Measurements from ENCODE around the gene TP53BP2.

The TP53BP2 gene

DNA sequence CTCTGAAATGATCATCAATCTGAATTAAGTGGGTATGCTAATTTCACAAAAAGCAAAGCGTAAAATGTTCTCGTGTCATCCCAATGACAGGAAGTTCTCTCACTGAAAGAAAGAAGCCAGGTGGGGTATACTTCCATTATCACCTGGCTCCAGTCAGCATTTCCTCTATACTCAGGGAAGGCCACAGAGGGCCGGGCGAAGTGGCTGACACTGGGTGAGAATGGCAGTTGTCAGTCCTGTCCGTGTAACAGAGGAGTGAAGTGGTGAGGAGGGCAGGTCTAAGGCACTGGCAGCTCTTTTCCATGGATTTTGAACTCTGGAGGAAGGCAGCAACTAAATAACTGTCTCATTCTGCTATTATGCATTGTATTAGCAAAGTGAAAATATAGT lies 73.0 kb downstream of the TP53BP2 start:
- DNase-seq, result peak in 2 of 10 donors; percentile 15 to 24
- intact Hi-C loops (cut with DNase I), result no loop called here

DNA sequence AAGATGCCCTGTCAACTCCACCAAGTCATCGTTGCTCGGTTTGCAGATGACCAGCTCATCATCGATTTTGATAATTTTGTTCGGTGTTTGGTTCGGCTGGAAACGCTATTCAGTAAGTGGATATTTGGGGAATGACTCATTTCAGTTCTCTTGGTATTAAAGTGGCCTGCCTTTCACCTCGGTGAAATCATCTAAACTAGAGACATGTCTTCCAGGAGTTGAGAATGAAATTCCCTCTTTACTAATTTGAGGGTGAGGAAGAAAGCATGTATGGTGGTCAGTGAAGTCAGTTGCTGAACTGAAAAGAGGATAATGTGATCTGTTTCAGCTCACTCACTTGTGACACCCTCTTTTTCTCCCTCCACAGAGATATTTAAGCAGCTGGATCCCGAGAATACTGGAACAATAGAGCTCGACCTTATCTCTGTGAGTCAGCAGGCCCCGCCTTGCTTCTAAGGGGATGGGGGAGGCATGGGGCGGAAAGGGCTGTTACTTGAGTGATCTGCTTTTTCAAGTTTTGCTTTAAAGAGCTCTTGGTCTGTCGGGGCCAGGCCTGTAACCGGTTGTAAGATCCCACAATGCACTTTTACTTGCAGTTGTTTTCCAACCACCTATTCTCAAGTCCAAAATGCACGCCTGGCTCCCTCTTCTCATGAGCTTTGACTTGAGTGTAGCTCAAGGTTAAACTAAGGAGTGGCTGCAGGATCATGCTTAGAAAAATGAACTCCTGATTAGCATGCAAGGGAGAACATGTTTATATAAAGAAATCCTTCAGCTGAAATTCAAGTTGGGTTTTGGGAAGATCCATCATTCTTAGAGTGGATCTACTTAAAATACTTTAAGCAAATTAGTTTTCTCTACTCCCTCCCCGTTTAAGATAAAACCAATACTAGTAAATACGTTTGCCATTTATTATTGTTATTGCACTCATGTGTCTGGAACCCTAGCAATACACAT lies 73.7 kb downstream of the TP53BP2 start:
- intact Hi-C loops (cut with DNase I), result no loop called here
- peak in 1 of 10 donors; percentile 25 for DNase-seq

DNA sequence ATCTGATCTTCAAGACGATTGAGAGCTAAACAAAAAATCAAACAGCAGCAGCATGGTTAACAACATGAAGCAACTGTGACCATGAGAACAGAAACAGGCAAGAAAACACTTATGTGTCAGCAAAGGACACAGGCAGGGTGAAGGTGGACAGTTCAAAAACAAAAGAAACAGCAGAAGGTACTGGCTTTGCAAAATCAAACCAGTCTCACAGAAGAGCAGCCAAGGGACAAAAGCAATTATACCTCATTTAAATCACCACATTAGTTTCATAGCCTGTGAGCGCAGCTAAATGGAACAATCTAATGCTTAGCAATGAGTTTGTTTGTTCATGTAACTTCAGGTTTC lies 74.3 kb downstream of the TP53BP2 start:
- DNase-seq, result peak in 1 of 10 donors; percentile 3

DNA sequence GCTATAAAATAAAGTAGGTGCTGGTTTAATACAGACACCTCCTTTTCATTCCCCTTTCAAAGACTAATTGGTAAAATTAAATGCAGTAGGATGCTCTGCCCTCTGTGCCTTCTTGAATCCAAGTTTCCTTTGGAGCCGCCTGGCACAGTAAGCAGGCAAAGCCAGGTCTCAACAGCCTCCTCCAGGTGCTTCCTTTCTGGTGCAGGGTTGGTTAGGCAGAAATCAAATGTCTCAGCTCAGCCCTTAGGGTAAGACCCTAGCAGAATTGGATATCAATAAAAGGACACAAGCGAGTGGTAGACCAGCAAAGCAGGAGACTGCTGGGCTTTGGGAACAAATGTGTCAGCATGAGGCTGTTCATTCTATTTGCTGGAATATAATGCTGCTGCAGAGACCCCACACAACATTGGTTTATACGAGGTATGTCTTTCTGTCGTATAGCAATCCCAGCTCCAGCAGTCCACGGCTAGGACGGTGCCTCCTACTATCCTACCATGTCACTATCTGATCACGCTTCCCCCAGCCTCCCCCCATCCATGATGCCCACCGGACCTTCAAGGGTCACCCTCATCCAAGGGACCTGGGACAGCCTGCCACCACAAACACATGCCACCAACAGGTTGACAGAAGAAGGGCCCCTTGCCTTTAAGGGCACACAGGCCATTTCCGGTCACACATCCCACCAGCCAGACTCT lies 75.0 kb downstream of the TP53BP2 start:
- DNase-seq, result peak in 2 of 10 donors; percentile 2 to 13
- intact Hi-C loops (cut with DNase I), result no loop called here

More for the DNA sequence above, 74.3 kb downstream of the TP53BP2 start:
- intact Hi-C loops (cut with DNase I), result no loop called here

DNA sequence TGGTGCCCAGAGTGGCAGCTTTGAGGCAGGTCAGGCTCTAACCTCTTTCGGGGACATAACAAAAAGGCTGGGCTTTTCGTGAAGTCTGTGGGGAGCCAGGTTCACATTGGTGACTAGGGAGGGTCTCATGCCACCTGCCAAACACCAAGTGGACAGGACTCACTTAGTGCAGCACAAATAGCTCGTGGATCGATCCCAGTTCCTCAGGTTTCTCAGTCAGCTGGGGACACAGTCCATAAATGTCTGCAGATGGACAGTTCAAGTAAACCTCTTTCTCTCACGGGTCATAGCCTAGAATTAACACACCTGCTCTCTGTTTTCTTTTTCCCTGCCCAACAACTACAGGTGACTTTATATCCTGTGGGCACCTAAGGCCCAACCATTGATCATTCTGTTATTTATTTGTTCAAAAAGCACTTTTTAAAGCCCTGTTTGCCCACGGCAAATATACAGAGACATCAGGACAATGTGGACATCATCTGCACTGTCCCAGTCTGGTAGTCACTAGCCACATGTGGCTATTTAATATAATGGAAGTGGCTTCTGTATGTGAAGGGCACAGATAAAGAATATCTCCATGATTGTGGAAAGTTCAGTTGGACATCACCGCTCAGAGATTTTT lies 79.9 kb downstream of the TP53BP2 start:
- intact Hi-C loops (cut with DNase I), result no loop called here
- peak in 1 of 10 donors; percentile 56 for DNase-seq

DNA sequence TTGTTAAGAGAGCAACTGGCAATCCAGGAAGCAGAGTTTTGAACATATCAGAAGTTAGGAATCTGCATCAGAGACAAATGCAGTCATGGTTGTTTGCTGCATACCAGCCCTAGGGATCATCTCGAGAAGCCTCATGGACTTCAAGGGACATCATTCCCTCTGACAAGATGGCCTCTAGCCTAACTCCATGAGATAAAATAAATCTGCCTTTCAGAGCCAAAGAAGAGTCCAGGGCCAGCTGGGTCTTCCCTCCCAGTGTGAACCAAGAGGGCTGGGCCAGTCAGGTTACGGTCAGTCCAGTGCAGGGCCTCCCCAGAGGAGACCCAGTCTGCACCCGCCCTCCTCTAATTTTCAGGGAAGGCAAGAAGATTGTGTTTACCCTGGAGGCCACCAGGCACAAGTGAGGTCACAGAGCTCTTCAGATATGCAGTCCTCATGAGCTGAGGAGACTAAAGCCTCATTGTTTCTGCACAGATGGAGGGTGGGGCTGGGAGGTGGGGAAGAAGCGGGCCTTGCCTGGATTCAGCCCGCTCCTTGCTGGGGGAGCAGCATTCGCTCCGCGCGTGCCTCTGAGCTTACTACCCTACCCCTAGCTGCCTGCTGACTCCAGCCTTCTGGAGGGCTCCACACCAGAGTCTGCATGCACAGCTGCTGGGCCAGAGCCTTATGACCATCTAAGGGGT lies 80.6 kb downstream of the TP53BP2 start:
- DNase-seq, result peak in 9 of 10 donors; percentile 33 to 90 (median 67)
- intact Hi-C loops (cut with DNase I), result no loop called here

DNA sequence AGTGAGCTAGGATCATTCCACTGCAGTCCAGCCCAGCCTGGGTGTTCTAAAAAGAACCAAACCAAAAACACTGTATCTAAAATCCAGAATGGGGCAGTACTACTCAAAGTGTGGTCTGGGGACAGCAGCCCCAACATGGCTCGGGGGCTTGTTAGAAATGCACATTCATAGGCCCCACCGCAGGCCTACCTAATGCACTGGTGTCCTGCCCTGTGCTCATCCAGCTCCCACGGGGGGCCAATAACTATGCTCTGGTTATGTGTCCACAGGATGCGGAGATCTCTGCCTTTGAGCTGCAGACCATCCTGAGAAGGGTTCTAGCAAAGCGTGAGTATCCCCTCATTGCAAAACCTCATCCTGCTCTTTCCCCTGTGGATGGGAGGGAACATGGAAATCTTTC lies 81.9 kb downstream of the TP53BP2 start:
- intact Hi-C loops (cut with DNase I), result no loop called here
- DNase-seq, result peak in 1 of 10 donors; percentile 47

DNA sequence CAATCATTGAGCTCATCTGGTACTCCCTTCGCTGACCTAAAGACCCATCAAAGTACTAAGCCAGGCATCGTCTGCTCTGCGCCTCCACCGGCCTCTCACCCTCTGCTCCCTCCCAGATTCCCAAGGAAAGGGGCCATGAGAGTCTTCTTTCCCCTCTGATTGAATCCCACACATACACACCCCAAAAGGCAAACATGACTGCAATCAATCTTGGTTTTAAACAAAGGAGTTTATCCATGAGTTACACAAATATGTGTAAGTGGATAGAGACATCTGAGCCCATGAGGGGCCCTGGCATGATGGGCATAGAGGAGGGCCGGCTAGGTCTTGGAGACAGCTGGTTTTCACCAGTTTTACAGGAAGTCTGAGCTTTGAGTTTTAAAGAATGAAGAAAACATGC lies 82.5 kb downstream of the TP53BP2 start:
- intact Hi-C loops (cut with DNase I), result no loop called here

DNA sequence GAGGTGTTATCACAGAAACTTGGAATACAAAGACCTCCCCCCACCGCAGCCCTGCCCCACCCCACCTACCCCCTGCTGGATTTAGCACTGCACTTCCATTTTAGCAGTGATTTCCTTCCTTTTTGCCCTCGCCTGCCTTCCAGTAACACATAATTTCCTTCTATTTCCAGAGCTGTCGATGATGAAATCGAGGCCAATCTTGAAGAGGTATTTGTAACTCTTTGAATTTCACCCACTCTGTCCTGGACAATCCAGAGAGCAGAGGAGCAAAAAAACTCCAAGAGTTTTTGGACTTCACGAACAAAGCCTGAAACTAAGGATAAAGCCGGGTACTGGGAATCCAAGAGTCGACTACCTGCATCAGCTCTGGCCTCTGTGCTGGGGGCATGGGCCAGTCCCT lies 84.3 kb downstream of the TP53BP2 start:
- peak in 1 of 10 donors; percentile 27 for DNase-seq
- intact Hi-C loops (cut with DNase I), result no loop called here

More for the DNA sequence above, 82.5 kb downstream of the TP53BP2 start:
- DNase-seq, result peak in 1 of 10 donors; percentile 39

DNA sequence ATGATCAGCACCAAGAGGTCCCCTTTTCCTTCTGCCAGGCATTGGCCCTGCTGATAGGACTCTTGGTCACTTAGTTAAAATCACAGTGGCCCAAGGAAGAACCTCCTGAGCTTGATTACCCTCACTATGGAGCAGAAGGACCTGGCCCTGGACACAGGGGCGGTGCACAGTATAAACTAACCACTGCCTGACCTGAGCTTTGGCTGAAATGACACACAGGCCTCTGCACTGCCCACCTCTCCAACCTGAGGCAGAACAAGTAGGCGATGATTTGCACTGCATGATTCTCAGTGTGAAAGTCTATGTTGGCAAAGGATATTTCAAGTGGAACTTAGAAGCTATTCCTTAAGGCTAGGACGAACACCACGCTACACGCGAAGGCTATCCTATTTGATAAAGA lies 84.9 kb downstream of the TP53BP2 start:
- DNase-seq, result peak in 2 of 10 donors; percentile 2 to 43
- intact Hi-C loops (cut with DNase I), result no loop called here

DNA sequence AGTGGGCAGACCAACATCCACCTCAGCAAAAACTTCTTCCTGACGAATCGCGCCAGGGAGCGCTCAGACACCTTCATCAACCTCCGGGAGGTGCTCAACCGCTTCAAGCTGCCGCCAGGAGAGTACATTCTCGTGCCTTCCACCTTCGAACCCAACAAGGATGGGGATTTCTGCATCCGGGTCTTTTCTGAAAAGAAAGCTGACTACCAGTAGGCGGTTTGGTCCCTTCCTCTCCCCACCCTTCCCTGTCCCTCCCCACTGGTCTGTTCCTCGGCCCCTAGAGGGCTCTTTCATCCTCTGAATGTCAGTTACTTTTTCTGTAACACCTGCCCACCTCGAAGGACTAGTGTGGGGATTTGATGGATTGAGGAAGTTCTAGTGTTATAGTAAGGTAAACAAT lies 86.5 kb downstream of the TP53BP2 start:
- DNase-seq, result peak in 2 of 10 donors; percentile 18 to 49
- intact Hi-C loops (cut with DNase I), result loop anchor here (10.0 kb wide), 1 partner anchor 86 kb away; the partner anchor contains the start of gene TP53BP2

DNA sequence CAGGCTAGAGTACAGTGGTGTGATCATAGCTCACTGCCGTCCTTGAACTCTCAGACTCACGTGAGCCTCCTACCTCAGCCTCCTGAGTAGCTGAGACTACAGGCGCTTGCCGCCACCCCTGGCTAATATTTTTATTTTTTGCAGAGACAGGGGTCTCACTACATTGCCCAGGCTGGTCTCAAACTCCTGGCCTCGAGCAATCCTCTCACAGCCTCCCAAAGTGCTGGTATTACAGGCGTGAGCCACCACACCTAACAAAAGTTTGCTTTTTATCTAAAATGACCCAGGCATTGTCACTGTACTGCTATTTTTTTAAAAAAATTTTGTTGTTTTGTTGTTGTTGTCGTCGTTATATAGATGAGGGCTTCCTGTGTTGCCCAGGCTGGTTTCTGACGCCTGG lies 87.0 kb downstream of the TP53BP2 start:
- peak in 2 of 10 donors; percentile 17 to 21 for DNase-seq
- intact Hi-C loops (cut with DNase I), result loop anchor here (10.0 kb wide), 1 partner anchor 86 kb away; the partner anchor contains the start of gene TP53BP2

DNA sequence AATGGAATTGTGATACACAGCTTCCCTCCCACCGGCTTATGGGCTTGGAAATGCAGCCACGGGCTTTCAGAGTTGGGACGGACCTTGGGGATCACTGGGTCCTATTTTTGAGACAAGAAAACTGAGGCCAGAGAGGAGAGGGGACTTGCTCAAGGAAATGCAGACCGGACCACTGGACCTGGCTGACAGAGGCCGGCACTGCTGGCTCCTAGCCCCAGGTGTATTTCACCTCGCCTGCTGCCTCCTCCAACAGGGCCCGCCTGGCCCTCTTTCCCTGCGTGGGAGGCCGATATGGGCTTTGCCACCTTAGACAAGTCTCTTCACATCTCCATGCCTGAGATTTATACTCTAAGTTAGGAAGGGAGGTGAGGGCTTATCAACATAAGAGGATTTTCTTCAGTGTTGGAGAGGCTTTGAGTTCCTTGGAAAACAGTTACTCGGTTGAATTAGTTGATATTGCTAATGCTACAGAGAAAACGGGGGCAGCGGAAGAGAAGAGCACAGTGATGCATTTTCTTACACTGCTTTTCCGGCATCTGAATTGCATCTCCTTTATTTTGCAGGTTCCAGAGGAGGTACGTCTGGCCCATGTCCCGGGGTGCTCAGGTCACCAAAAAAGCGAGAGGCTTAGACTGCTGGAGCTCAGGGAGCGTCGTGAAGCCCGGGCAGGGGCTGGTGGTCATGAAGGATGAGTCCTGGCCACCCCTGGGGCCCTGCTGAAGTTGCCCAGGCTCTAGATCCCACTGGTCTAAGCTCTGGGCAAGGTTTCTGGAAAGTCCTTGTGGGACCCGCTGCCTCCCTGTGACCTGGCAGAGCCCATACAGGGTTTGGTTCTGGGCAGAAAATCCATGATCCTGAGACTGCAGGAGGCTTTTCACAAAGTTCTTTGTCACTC lies 88.7 kb downstream of the TP53BP2 start:
- DNase-seq, result peak in 2 of 10 donors; percentile 55 to 77

DNA sequence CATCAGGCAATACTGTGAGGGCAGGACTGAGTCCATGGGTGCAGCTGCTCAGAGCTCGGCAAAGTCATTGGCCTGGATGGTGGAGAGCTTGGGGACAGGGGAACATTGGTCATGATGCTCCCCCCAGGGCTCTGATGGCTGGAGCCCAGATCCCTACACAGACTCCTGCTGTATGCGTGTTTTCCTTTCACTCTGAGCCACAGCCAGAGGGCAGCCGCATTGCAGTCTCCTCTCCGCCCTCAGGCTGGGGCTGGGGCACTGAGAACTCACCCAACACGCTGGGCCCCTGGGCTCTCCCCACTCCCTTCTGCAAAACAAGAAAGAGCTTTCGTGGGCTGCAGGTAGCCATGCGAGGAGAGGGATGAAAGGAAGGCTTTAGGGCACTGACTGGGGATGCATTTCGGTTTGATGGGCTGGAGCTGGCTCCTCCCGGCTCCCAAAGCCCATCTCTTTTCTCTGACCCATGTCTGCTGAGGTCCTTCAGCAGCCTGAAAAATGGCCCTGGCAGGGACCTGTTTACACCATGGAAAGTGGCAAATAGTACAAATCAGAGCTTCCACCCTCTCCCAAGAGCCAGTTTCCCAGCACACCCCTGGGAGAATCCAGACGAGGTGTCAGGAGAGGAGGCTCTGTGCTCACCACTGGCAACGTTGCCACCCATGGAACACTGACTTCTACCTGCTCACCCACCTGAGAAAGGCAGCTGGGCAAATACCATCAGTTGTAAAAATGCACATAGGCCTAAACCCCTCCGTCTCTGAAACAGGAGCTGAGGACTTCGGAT lies 89.6 kb downstream of the TP53BP2 start:
- DNase-seq, result peak; percentile 48 to 97 (median 74)
- intact Hi-C loops (cut with DNase I), result loop anchor here (2.0 to 10.0 kb wide), 2 partner anchors 47 to 89 kb away; partner anchors contain the start of gene TP53BP2

More for the DNA sequence above, 88.7 kb downstream of the TP53BP2 start:
- intact Hi-C loops (cut with DNase I), result loop anchor here (2.0 to 10.0 kb wide), 2 partner anchors 46 to 88 kb away; partner anchors contain the start of gene TP53BP2

DNA sequence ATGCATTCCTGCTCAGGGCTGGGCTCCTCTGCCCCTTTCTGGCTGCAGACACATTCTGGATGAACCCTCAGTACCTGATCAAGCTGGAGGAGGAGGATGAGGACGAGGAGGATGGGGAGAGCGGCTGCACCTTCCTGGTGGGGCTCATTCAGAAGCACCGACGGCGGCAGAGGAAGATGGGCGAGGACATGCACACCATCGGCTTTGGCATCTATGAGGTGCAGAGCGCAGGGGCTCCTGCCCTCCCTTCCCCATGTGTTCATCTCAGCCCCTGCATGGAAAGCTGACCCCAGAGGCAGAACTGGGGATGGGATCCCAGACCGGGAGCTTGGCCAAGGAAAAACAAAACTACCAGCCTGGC lies 90.3 kb downstream of the TP53BP2 start:
- DNase-seq, result peak in 3 of 10 donors; percentile 41 to 67 (median 58)
- intact Hi-C loops (cut with DNase I), result loop anchor here (10.0 kb wide), 1 partner anchor 89 kb away; the partner anchor contains the start of gene TP53BP2

DNA sequence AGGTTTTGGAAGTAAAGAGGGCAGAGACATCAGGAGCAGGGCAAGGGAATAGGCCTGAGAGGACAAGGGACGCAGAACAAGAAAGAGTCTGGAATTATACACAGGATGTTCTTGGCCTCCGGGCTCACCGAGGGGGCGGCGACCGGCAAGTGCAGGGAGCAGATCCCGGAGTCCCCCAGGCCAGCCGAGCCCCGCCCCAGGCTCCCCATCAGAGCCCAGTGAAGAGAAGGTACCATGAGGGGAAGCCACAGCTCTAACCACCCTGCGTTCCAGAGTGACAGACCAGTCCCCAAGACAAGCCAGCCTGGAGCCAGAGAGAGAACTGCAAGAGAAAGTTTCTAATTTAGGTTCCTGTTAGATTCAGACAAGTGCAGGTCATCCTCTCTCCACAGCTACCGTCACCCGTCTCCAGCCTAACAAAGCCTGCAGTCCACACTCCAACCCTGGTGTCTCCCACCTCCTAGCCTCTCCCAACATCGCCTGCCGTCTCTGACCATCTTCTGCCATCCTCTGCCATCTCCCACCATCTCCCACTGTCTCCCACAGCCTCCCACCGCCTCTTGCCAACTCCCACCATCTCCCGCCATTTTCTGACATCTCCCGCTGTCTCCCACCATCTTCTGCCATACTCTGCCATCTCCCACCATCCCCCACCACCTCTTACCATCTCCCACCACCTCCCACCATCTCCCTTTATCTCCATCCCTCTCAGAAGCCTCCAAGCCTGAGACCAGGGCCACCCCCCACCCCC lies 90.9 kb downstream of the TP53BP2 start:
- peak in 3 of 10 donors; percentile 49 to 79 (median 52) for DNase-seq
- intact Hi-C loops (cut with DNase I), result loop anchor here (10.0 kb wide), 1 partner anchor 90 kb away; the partner anchor contains the start of gene TP53BP2

All from posterior cingulate gyrus (tissue), 11 donors.